HG03442 (cell line): ENCODE data around the gene GMPPA.

Source experiments
- ATAC-seq: cut with Tn5 transposase; IDR thresholded peaks from one replicate; pipeline ENCODE4 v1.9.1; 2021; ENCODE audit warnings: mild to moderate bottlenecking, moderate library complexity; ENCODE audit not compliant: unreplicated experiment

The GMPPA gene

GRCh38 chr2:219498280-219499057, at the start of gene GMPPA:
Gene GMPPA, plus strand, starts transcription at chr2:219498891. Its CDS starts 1,085 bp downstream, at chr2:219499976.
- peak; percentile 94 for ATAC-seq

- ATAC-seq: no peak
These were observed 49.1 kb upstream of the GMPPA start for GRCh38 chr2:219449609-219450008.

DNA sequence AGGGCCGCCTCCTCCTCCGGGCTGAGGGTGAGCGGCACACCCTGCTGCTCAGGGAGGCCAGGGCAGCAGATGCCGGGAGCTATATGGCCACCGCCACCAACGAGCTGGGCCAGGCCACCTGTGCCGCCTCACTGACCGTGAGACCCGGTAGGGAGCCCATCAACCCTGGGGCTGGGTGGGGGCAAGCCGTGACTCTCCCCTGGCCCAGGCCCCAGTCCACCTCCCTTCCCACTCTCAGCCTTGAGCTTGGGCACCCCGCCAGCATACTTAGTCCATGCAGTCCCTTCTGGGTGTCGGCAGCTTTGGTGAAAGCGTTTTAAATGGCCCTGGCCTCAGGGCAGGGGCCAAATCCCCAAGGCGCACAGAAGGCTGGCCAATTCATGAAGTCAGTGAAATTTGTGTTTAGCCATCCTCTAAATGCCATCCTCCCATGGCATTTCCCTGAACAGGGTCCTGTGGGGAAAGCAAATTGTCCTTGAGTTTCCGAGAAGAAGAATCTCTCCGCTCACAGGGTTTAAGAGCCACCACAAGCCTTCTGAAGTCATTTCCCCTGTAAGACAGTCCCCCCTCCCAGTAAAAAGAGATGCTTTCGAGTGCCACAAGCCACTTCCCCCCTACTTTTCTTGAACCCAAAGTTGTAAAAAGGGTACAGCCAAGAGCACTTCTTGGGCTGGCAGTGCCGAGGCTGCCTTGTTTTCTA, 46.9 kb upstream of the GMPPA start:
- no peak for ATAC-seq

DNA sequence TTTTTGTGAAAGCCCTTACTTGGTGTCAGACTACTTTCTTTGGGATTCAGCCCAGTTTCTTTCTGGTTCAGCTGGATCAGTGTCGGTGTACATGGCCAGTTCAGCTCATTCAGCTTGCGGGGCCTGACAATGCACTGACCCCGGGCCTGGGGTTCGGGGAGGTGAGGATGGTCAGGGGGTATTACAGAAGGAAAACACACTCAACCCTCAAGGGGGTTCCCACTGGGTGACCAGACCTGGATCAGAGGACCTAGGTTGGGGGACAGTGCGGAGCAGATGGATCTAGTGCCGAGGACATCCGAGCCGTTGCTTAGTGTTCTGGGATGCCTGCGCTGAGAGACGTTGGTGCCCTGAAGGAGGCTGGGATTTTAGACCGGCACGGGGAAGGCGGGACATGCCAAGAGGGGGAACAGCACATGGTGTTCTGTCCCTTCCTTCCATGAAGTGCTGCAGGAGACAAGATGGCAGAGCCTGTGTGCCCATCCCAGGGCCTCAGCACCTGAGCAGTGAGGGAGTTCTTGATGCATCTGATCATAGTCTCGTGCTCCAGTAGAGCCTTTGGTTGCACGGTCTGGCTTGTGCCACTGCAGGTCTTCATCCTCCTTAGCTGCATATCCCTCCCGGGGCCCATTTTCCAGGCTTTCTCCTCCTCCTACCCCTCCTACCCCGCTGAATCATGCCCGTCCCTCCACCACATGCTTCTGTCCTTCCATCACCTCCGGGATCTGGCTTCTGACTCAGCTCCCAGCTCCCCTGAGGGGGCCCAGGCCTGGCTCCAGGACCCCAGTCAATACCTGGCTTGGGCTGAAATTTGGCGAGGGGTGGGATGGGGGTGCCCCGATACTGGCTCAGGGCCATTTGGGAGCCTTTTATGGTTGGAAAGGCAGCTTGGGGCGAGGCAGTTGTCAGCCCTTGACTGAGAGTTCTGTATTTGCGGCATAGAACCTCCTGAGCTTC, 46.1 kb upstream of the GMPPA start:
- ATAC-seq: no peak

GRCh38 chr2:219453671-219454590, 44.8 kb upstream of the GMPPA start:
- ATAC-seq: no peak

DNA sequence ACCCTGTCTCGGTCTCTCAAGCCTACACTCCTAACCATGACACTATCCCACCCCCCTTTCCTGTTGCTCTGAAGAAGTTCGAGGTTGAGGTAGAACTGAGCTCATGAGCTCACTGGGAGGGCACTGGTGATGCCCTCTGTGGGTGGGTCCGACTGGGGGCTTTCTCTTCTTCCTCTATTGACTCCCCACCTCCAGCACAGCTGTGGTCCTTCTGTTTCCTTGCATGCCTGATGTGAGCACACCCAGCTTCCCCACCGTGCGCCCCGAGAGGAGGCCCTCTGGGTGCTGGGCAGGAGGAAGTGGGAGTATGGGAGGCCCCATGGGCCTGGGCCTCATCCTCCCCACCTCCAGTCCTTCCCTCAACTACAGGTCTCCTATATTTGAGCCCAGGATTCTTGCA, 43.1 kb upstream of the GMPPA start:
- ATAC-seq: no peak

- peak; percentile 64 for ATAC-seq
These were observed 40.8 kb upstream of the GMPPA start for GRCh38 chr2:219457784-219458369.

GRCh38 chr2:219458996-219459395, 39.7 kb upstream of the GMPPA start:
- ATAC-seq: no peak

GRCh38 chr2:219459460-219460311, 39.0 kb upstream of the GMPPA start:
- peak; percentile 58 for ATAC-seq

GRCh38 chr2:219460424-219460926, 38.2 kb upstream of the GMPPA start:
- ATAC-seq: no peak

DNA sequence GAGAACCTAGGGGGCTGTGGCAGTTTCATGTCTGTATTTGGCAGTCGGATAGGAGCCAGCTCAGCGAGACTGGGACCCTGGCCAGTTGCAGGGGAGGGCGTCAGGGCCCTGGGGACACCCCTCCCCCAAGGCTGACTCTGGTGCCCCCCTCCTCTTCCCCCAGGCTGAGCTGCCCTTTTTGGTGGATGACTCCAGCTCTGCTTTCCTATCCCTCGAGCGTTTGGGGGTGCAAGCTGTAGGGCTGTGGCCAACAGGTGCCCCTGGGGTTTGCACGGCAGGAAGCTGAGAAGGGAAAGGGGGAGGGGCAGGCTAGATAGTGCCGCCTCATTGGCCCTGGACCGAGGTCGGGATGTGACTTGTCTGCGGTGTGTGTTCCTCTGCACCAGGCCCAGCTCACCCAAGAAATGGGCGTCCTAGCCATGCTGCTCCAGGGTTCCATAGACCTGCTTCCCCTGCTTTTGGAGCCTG, 37.6 kb upstream of the GMPPA start:
- no peak for ATAC-seq

GRCh38 chr2:219461669-219462068, 37.0 kb upstream of the GMPPA start:
- no peak for ATAC-seq

DNA sequence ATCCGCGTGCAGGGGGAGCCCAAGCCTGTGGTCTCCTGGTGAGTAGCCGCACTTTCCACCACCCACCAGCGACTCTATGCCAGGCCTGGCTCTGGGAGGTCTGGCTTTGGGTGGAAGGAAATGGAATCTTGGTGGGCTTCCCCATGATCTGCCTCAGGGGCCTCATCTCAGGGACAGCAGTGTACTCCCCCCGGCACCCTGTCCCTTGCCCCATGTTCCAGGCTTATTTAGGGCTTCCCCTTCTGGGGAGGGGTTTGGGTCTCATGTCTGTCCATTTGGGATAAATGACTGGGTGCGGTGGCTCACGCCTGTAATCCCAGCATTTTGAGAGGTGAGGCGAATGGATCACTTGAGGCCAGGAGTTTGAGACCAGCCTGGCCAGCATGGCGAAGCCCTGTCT, 36.3 kb upstream of the GMPPA start:
- ATAC-seq: no peak

GRCh38 chr2:219464286-219465032, 34.2 kb upstream of the GMPPA start:
- ATAC-seq: no peak

DNA sequence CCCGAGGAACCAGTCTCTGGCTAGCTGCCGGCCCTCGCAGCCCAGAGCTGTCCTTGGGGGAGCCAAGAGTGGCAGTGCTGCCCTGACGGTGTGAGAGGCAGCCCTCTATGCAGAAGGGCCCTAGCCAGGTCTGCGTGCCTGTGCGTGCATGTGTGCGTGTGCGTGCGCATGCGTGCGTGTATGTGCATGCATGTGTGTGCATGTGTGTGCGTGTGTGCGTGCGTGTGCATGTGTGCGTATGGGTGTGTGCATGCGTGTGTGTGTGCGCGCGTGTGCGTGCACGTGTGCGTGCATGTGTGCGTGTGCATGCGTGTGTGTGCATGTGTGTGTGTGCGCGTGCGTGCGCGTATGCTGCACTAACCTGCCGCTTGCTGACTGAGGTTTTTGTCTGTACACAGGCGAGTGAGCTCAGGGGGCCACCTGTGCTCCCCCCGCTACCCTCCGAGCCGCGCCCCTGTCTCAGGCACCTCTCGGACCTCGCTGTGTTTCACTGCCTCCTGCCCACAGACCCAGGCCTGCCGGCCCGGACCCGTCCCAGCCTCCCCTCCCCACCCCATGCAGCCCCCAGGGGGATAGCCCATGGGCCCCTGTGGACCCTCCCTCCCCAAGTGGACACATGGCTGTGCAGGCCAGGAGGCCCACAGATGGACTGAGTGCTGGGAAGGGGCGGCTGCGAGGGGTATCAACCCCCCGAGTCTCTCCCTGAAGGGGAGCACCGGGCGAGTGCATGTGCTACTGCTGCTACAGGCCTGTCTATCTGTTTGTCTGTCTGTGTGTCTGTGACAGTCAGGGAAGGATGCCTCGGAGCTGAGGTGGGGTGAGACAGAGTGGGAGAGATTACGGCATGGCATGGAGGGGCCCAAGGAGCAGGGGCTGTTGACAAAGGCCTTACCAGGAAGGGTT, 32.8 kb upstream of the GMPPA start:
- ATAC-seq: no peak

- ATAC-seq: no peak
These were observed 31.6 kb upstream of the GMPPA start for GRCh38 chr2:219466816-219467735.
